Effector CD8-positive, alpha-beta T cell (primary cell): Measurements from ENCODE around the gene FGF19.

Experiments used
- DNase-seq: peaks from one replicate; lab custom pipeline; 2025; lab: John Stamatoyannopoulos, UW
- total RNA-seq, 4 experiments: gene quantifications; one replicate each; lab custom pipeline; 2026; lab: John Stamatoyannopoulos, UW

Gene FGF19, protein sequence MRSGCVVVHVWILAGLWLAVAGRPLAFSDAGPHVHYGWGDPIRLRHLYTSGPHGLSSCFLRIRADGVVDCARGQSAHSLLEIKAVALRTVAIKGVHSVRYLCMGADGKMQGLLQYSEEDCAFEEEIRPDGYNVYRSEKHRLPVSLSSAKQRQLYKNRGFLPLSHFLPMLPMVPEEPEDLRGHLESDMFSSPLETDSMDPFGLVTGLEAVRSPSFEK
- 0 to 0.09 (median 0) reads per million in 4 experiments for total RNA-seq

DNA sequence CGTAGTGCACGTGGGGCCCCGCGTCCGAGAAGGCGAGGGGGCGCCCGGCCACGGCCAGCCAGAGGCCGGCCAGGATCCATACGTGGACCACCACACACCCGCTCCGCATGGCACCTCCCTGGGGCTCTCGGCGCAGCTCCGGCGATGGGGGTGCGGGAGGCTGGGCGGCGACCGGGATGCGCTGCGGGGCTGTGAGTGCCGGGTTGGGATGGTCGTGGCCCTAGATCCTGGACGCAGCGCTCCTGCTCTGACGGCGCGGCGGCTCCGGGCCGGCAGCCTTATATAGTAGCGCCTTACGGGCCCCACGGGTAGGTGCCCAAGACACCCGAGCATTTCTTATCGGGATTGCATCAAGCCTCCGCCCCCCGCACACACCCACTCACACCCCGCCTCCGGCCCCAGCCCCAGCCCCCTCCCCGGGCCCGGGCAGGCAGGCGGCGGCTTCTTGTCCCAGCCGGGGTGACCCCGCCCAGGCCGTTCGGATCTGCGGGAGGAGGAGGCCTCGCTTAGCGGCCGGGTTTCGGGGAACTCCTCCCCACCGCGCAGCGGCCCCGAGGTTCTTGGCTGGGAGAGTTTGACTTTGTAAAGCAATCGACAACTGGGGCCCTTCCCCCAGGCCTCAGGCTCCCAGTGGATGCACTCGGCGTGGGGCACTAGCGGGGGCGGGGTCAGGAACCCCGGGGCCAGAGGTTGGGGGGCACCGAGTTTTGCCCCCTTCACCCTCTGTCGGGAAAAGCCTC, at the start of gene FGF19:
TSS of gene FGF19 (minus strand) at position 255 of the 740 bp plus-strand sequence. CDS start at position 109, 146 bp downstream.
- DNase-seq, result no peak

DNA sequence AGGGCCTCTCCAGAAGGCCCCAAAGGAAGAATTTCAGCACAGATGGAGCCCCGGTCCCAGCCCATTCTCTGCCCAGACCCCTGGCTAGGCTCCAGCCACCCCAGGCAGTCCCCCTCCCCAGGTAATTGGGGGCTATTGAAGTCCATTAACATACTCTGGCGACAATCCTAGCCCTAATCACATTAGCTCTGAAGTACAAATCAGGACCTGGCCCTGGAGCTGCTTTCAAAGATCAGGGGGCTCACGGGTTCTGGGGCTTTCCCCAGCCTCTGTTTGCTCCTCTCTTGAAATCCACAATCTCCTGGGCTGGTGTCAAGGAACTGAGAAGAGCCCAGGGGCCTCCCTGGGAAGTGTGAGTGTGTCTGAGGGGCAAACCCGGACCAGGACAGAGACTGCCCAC, 49.1 kb upstream of the FGF19 start:
- no peak for DNase-seq

DNA sequence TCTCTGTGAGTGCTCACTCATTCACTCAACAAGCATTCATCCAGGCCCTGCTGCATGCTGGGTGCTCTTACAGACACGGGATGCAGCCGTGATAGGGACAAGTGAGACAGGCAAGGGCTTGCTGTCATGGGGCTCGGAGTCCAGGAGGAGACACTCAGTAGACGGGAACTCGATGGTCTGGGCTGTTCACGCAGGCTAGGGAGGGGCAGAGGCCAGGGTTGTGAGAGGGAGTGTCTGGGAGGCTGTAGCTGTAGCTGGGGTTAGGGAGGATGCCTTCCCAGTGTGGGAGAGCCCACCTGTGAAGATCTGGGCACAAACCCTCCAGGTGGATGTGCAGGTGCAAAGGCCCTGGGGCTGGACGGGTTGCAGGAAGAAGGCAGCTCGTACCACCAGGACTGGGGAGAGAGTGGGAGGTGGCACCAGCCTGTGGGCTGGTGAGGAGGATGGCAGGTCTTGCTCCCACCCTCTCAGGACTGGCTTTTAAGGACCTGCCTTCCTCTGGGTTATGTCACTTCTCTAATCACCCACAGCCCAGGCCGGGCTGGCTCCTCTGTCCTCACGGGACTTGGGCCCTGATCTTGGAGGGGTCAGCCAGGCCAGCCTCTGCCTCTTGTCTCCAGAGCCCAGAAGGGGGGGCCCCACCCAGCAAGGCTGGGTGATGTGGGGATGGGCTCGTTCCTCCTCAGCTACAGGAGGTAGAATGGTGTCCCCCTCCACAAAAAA, 47.2 kb upstream of the FGF19 start:
- no peak for DNase-seq

DNA sequence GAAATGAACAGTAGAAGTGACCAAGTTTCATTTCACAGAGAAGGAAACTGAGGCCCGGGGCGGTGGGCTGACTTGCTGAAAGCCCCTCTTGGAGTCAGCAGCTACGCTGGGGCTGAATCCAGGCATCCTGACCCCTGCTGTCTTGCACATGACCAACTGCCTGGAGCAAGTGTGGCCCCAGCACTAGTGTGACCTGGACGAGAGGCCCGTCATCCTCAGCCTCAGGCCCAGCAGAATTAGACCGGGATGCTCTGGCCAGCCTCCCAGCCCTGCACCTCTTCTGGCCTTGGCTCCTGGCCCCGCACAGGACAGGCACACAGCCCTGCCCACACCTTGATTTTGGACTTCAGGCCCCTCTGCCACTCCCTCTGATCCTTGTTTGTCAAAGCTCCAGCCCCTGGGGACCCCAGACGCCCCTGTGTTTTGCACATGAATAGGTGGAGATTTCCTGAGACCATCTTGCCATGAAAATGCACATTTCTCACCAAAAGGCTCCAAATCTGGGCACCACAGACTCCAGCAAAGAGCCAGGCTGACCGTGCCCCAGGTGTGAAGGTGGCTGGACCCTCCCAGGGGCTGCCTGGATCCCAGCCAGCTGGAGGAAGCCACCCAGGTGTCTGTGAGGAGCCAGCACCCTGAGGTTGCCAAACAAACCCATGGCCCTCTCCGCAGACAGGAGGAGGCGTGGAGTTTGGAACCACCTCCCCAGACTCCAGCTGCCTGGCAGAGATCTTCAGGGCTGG, 46.5 kb upstream of the FGF19 start:
- no peak for DNase-seq

DNA sequence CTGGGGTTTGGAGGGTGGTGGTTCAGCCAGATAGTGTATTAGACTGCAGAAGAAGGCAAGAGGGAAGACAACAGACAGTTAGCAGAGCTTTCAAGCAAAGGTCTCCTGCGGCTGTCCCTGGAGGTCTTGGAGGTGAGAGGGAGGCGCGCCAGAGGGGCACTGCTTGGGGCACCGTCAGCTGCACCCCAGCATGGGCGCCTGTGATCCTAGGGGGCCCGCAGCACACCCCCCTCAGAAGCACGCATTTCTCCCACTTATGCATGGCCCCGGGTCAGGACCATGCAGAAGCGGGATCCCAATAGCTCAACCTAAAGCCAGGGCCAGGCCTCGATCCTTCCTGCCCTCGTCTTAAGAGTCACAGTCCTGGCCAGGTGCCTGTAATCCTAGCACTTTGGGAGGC, 44.8 kb upstream of the FGF19 start:
- DNase-seq, result no peak

DNA sequence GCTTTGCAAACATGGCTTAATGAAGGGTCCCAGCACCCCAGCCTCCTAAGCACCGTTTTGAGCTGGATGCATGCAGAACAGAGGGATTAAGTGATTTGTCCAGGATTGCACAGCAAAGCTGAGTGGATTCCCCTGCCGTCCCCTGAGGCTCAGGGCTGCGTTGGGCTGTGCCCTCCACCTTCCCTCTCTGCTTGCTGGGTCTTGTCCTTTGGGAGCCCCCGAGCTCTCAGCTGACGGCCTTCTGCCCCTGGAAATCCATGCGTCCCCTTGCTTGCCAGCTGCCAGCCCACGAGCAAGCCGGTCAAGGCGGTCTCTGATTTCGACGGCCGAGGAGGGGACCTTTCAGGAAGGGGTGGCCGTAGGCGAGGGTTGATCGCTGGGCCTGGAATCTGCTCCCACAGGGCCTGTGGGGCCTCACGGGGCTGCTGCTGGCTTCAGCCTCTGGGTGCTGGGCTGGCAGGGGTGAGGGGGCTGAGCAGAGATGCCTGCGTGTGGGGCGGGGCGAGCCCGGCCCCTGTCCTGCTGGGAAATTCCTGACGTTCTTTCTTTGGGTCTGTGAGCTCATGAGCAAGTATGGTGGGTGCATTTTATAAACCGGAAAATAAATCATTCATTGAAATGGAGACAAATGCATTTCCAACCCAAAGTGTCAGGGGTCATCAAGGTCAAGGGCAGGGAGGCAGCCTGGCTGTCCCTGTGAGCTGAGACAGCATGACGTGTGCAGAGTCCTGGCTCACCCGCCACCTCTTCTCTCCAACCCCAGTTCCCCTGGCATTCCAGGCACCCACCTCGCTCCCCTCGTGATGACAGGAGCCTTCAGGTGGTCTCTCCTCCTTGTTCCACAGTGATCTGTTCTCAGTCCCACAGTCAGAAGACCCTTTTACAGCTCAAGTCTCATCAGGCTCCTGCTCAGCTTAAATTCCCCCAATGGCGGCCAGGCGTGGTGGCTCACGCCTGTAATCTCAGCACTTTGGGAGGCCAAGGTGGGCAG, 43.2 kb upstream of the FGF19 start:
- DNase-seq, result no peak

DNA sequence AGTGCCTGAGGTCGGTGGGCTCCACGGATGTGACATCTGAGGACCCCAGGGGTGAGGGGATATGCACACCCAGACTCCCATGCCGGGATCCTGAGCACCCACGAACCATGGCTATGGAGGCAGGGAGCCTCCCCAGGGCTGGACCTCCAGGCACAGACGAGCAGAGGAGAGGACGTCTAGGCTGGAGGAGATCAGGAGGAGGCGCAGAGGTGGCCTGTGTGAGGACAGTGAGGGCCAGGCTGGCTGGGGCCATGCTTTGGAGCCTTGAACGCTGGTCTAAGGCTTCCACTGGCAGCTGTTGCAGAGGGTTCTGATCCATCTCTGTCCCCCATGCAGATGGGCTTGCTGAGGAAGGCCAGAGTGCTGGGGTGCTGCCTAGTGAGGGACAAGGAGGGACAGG, 42.3 kb upstream of the FGF19 start:
- no peak for DNase-seq

DNA sequence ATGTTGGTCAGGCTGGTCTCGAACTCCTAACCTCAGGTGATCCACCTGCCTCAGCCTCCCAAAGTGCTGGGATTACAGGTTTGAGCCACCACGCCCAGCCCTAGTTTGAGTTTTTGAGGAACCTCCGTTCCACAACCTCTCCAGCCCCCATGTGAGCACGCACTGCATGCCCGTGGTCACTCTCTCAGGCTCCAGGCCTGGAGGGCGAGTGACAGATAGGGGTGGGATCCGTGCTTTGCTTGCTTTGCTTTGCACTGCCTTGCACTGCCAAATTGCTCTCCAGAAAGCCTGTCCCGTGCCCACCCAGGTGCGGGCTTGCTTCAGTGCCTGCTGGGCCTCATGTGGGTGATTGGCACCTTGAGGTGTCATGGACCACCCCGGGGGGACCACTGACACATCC, 41.4 kb upstream of the FGF19 start:
- DNase-seq, result no peak

DNA sequence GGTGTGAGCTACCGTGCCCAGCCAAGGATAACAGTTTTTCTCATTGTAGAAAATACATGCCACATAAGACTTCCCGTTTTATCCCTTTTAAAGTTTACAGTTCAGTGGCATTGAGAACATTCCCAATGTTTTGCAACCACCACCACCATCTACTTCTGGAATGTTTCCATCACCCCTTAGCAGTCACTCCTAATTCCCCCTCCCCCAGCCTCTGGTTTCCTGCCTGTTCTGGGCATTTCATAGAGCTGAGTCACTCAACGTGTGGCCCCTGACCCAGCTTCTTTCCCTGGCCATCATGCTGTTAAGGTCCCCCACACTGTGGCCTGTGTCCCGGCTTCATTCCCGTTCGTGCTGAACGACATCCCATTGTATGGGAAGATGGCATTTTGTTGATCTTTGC, 40.6 kb upstream of the FGF19 start:
- DNase-seq, result no peak

DNA sequence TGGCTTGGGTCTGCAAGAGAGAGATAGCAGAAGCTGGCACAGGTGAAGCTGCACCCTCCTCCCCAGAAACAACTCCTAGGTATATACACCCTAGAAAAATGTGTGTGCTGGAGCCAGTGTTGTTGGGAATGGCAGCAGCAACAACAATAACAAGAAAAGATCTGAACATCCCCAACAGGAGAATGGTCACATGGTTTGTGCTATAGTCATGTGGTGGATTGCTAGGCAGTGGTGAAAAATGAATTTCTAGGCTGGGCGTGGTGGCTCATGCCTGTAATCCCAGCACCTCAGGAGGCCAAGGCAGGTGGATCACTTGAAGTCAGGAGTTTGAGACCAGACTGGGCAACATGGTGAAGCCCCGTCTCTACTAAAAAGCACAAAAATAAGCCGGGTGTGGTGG, 31.0 kb upstream of the FGF19 start:
- no peak for DNase-seq

DNA sequence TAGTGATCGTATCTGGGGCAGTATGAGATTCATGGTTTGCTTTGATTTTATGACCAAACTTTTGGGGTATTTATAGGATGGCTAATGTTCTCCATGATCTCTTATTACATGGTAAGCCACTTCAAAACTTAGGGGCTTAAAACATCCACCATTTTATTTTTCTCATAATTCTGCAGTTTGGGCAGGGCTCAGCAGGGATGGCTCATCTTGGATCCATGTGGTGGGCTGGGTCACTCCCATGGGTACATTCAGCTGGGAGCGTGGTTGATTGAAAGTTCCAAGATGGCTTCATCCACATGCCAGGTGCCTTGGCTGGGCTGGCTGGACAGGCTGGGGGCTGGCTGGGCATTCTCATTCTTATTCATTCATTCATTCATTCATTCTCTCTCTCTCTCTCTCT, 30.5 kb upstream of the FGF19 start:
- DNase-seq, result no peak

DNA sequence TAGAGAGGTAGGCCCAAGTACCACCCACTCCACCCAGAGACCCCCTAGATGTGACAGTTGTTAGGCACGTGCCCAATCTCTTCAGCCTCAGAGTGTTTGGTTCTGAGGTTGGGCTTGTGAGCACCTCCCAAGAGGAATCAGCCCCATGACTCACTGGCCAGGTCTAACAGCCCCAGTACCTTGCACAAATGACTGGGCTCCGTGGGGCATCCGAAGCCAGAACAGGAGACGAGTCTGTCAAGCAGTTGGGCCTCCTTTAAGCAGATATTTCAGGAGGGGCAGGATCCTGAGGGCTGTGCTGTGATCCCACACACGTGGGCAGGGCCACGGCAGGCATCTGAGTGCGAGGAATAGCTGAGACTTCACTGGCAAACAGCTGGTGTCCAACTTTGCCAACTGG, 29.1 kb upstream of the FGF19 start:
- no peak for DNase-seq

DNA sequence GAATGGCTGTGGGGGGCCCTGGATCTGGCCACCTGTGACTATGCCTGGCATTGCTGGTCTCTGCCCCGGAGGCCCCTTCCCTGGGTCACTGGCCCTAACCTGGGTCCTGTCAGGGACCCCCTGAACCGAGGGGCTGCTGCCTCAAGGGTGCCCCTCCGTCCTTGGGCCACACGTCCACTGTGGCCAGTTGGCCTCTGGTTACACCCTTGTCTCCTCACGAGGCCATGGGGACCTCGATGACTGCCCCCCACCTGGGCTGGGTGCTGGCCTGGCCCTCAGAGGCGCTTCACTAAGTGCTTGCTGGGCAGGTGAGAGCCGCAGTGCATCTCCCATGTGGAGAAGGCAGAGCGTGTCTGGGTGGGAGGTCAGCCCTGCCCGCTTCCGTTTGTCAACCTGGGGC, 27.3 kb upstream of the FGF19 start:
- DNase-seq, result no peak

DNA sequence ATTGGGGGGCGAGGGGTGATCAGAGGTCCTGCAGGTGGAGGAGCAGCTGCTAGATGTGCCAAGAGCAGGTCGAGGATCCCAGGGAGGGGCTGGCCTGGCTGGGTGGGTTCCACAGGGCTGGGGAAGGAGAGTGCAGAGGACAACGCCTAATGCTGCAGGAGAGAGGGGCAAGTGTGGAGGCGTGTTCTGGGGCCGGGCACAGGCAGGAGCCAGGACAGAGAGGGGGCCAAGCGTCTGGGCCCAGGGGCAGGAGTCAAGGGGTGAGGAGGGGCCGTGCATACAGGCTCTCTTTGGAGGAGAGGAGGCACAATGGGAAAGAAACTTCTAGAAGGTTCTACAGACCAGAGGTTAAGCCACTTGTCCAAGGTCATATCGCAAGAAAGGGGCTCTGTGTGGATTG, 26.7 kb upstream of the FGF19 start:
- no peak for DNase-seq

DNA sequence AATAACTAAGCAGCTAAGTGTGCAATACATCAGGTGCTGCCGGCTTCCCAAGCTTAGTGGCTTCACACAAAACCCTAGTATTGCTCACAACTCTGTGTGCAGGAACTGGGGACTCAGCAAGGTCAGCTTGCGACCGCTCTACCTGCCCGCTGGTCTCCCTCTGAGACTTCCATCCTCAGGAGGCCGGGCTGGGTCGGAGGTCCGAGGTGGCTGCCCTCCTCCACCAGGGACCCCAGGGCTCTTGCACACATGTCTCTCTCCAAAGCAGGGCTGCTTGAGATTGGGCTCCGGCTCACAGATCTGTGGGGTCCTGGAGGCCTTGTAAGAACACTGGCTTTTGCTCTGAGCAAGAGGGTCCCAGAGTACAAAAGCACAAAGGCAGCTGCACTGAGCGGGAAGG, 25.4 kb upstream of the FGF19 start:
- no peak for DNase-seq

DNA sequence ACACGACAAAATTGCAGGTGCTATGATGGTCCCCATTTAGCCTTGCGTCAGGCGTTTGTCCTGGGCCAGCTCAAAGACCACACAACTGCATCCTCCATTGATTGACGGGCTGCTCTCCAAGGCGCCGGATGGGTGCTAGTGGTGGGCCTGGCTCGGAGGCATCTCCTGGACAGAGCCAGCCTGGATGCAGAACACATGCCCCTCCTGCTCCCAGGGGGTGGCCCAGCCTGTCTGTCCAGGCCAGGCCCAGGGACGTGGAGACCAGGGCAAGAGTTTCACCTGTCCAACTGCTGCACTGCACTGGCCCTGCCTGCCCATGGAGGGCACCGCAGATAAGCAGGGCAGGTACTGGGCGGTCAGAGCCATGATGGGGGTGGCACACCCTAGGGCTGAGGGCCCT, 23.4 kb upstream of the FGF19 start:
- no peak for DNase-seq

DNA sequence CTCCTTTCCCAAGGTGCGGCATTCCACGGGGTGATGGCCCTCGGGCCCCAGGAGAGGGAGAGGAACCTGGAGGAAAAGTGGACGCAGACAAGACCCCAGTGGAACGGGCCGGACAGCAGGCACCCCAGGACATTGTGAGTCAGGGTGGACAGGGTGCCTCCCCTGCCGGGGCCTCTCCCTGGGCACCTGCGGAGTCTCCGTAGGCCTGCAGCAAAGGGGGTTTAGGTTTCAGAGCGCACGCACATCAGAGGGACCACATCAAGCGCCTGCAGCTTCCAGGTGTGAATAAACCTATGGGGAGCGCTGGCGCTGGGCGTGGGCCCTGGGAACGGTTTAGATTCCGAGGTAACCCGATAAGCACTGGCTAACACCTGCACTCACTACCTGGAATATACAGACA, 22.7 kb upstream of the FGF19 start:
- no peak for DNase-seq

DNA sequence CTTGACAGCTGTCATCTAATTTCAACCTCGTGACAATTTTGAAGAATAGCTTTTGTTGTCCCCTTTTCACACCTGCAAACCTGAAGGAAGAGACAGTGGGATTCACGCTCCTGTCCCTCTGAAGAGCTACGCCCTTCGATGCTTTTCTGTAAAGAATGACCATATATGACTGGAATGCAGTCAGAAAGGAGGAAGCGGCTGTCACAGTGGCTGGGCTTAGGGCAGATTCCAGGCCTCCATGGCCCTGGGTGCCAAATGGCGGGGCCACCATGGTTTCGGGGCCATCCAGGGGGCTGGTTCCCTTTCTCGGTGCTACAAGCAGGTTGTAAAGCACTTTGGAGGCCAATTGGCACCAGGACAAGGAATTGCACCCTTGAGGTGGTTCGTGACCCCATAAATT, 22.2 kb upstream of the FGF19 start:
- no peak for DNase-seq

DNA sequence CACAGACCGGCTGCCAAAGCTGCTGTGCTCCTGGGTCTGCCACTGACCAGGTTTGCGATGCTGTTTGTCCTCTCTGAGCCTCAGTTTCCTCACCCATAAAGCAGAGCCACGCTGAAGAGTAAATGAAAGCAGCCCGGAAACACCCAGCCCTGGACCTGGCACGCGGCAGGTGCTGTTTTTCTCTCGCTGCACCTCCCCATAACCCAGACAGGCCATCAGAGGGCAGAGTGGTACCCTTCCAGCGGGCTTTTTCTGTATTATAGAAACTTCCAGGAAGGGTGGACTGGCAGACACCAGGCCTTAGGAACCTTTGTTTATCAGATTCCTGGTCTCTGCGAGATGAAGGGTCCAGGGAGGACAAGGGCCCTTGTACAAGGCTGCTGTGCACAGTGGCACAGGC, 17.9 kb upstream of the FGF19 start:
- no peak for DNase-seq

DNA sequence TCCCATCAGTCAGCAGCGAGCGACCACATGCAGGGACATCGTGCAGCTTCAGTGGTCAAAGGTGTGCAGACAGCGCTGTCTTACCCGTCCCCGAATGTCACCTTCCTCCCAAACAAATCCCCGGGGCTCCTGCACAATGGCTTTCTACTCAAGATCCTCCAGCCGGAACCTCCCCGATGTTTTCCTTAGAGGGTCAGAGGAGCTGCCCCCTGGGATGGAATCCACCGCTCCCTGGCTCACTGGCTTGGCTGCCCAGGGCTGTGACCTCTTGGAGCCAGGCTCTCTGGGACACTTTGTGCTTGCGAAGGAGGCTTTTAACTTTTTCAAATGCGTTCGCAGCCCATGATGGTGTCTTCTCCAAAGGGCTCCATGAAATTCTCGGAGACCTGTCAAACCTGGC, 17.3 kb upstream of the FGF19 start:
- no peak for DNase-seq

DNA sequence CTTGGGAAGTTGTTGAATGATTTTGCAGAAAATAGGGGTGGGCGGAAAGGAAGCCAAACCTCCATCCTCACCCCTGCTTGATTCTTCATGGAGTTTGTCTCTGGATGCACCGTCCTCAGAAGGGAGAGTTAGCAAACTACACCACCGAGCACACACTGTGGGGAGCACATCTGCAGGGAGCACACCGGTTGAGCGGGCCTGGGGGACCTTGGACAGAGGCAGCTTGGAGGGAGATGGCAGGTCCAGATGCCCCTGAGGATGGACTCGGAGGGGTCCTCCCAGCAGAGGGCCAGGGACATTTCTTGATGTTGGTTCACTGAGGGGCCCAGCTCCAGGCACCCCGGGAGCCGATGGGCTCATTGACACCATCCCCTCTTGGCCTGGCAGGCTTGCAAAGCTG, 15.1 kb upstream of the FGF19 start:
- DNase-seq, result no peak
